ENCODE data around the gene CHD3.

The CHD3 gene

DNA sequence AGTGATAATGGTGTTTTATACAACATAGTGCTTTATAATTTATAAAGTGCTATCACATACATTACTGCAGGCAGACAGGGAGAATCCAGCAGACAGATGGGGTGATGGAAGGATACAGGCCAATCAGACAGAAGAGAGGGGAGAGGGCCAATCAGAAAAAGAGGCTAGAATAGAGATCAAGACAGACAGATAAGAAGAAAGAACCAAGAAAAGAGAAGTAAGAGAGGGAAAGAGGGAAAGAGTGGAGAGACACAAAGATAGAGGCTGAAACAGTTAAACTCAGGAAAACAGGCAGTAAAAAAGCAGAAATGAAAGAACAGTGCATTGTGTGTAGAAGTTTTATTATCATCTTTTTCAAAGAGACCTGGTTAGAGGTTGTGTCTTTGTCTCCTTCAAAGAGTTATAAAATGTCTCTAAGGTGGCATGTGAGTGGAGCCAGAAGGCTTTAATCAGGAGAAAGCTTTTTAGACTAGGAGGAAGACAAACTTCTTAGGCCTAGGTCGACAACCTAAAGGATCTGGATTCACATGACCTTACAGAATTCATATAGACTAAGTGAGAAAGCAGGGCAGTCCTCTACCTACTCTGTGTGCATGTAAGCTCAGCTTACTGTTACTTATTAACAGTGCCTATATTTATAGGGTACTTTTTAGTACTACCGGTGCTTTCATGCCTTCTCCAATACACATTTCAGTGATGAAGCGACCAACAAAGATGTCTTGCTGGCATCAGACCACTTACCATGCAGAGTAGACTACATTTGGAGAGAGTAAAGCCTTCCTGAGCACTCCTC, 8.3 kb upstream of the CHD3 start:
- no peaks in the 10 kb centered on the region for H3K27me3 ChIP-seq (replicated peaks; ENCODE audit: control insufficient read depth, insufficient read depth, low read length)
- no peak overlapping the region for H3K4me3 ChIP-seq (ENCODE audit: low read length)
- H3K9me3 ChIP-seq (ENCODE audit: control insufficient read depth, low read length), result no peaks in the 10 kb centered on the region
- peaks cover 19% of the 10 kb centered on the region for H3K36me3 ChIP-seq (ENCODE audit: control insufficient read depth, insufficient read depth, low read length, severe bottlenecking)
- no peak overlapping the region for H3K9ac ChIP-seq (ENCODE audit: low read length)
- H3K4me1 ChIP-seq (ENCODE audit: control insufficient read depth, insufficient read depth, low read length), result no peaks in the 10 kb centered on the region
- no peak for DNase-seq (ENCODE audit: low read depth)

DNA sequence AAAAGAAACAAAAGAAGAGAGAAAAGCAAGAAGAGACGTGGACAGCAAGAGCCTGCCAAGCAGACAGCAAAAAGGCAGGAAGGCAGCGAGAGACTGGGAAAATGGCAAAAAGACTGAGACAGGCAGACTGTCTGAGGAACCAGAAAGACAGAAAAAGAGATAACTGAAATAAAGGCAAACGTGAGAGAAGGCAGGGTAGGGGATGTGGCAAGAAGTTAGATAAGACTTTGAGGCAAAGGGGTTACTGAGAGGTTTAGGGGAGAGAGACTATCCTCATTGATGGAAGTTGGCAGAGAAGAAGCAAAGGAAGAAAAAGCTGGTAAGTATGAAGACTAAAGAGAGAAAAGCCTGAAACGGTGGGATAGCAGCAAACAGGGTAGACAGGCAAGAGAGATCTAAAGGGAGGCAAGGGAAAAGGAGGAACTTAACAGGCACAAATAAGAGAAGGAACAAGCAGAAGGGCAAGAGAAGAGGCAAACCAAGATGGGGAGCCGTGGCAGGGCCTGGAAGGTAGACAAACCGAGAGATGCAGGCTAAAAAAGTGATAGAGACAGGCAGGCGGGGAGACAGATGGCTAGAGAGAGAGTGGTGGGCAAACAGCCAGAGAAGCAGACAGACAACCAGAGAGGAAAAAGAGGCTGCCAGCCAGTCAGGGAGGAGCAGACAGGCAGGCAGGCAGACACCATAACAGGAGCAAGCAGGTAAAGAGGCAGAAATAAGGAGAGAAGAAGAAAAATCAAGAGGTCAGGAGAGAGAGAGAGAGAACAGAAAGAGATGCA, 7.1 kb upstream of the CHD3 start:
- Histone ChIP-seq H3K36me3 (ENCODE audit: control insufficient read depth, insufficient read depth, low read length, severe bottlenecking) (peaks cover 19% of the 10 kb centered on the region), H3K4me3 (ENCODE audit: low read length) (no peak overlapping the region)

DNA sequence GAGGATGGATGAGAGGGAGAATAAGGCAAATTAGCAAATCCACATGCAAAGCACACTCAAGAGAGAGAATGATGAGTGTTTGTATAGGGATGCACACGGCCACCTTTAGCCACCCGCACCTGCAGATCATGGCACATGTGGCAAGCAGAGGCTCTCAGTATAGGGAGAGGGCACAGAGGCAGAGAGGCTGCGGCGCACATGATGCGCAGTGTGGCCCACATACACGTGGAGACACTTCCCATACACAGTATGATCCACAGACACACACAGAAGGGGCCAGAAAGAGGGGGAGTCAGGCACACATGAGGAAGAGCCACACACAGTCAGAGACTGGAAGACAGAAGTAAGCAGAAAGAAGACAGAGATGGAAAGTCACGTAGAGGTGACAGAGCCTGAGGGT, 6.5 kb upstream of the CHD3 start:
- Histone ChIP-seq H3K4me1 (ENCODE audit: control insufficient read depth, insufficient read depth, low read length) (peaks cover 8% of the 10 kb centered on the region), H3K27me3 (replicated peaks; ENCODE audit: control insufficient read depth, insufficient read depth, low read length) (no peaks in the 10 kb centered on the region), H3K9ac (ENCODE audit: low read length) (no peak overlapping the region), H3K4me3 (ENCODE audit: low read length) (no peak overlapping the region), H3K36me3 (ENCODE audit: control insufficient read depth, insufficient read depth, low read length, severe bottlenecking) (peaks cover 19% of the 10 kb centered on the region), H3K9me3 (ENCODE audit: control insufficient read depth, low read length) (no peaks in the 10 kb centered on the region)
- DNase-seq (ENCODE audit: low read depth), result no peak

More for the DNA sequence above, 7.1 kb upstream of the CHD3 start:
- Histone ChIP-seq H3K4me1 (ENCODE audit: control insufficient read depth, insufficient read depth, low read length) (peaks cover 2% of the 10 kb centered on the region), H3K27me3 (replicated peaks; ENCODE audit: control insufficient read depth, insufficient read depth, low read length) (no peaks in the 10 kb centered on the region), H3K9me3 (ENCODE audit: control insufficient read depth, low read length) (no peaks in the 10 kb centered on the region), H3K9ac (ENCODE audit: low read length) (no peak overlapping the region)
- DNase-seq (ENCODE audit: low read depth), result no peak

DNA sequence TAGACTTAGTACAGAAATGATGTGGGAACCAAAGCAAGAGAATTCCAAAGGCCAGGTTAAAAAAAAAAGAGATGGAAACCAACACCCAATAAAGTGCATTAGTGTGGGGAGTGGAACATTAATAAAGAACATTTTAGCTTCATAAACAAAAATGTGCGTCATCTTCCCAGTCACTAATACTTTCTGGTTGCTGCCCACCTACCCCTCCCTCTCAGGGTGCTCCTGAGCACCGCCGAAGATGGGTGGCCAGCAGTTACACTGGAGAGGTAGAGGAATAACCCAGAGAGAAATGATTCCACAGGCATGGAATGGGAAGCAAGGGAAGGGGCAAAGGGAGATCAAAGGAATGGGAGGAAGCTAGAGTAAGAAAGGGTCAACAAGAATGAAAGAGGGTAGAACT, 6.0 kb upstream of the CHD3 start:
- no peaks in the 10 kb centered on the region for H3K9me3 ChIP-seq (ENCODE audit: control insufficient read depth, low read length)
- DNase-seq (ENCODE audit: low read depth), result no peak
- no peak overlapping the region for H3K4me3 ChIP-seq (ENCODE audit: low read length)
- H3K36me3 ChIP-seq (ENCODE audit: control insufficient read depth, insufficient read depth, low read length, severe bottlenecking), result peaks cover 19% of the 10 kb centered on the region
- H3K27me3 ChIP-seq (replicated peaks; ENCODE audit: control insufficient read depth, insufficient read depth, low read length), result no peaks in the 10 kb centered on the region
- H3K9ac ChIP-seq (ENCODE audit: low read length), result no peak overlapping the region
- peaks cover 12% of the 10 kb centered on the region for H3K4me1 ChIP-seq (ENCODE audit: control insufficient read depth, insufficient read depth, low read length)

- peaks cover 19% of the 10 kb centered on the region for H3K36me3 ChIP-seq (ENCODE audit: control insufficient read depth, insufficient read depth, low read length, severe bottlenecking)
- peak; percentile 62 for DNase-seq (ENCODE audit: low read depth)
- no peaks in the 10 kb centered on the region for H3K9me3 ChIP-seq (ENCODE audit: control insufficient read depth, low read length)
- peaks cover 23% of the 10 kb centered on the region for H3K4me1 ChIP-seq (ENCODE audit: control insufficient read depth, insufficient read depth, low read length)
- H3K27me3 ChIP-seq (replicated peaks; ENCODE audit: control insufficient read depth, insufficient read depth, low read length), result no peaks in the 10 kb centered on the region
- H3K4me3 ChIP-seq (ENCODE audit: low read length), result peak overlapping the region; percentile 77
- peak overlapping the region; percentile 84 for H3K9ac ChIP-seq (ENCODE audit: low read length)
These were observed 4.7 kb upstream of the CHD3 start for GRCh38 chr17:7883781-7884386.

GRCh38 chr17:7884581-7885366, 3.8 kb upstream of the CHD3 start:
- peaks cover 16% of the 10 kb centered on the region for H3K36me3 ChIP-seq (ENCODE audit: control insufficient read depth, insufficient read depth, low read length, severe bottlenecking)
- peak overlapping the region; percentile 88 for H3K9ac ChIP-seq (ENCODE audit: low read length)
- H3K4me1 ChIP-seq (ENCODE audit: control insufficient read depth, insufficient read depth, low read length), result peaks cover 32% of the 10 kb centered on the region
- peak overlapping the region; percentile 89 for H3K4me3 ChIP-seq (ENCODE audit: low read length)
- no peaks in the 10 kb centered on the region for H3K9me3 ChIP-seq (ENCODE audit: control insufficient read depth, low read length)
- H3K27me3 ChIP-seq (replicated peaks; ENCODE audit: control insufficient read depth, insufficient read depth, low read length), result no peaks in the 10 kb centered on the region
- peak; percentile 42 for DNase-seq (ENCODE audit: low read depth)

- peaks cover 10% of the 10 kb centered on the region for H3K36me3 ChIP-seq (ENCODE audit: control insufficient read depth, insufficient read depth, low read length, severe bottlenecking)
- peak overlapping the region; percentile 89 for H3K4me3 ChIP-seq (ENCODE audit: low read length)
- no peaks in the 10 kb centered on the region for H3K27me3 ChIP-seq (replicated peaks; ENCODE audit: control insufficient read depth, insufficient read depth, low read length)
- peaks cover 37% of the 10 kb centered on the region for H3K4me1 ChIP-seq (ENCODE audit: control insufficient read depth, insufficient read depth, low read length)
- H3K9me3 ChIP-seq (ENCODE audit: control insufficient read depth, low read length), result no peaks in the 10 kb centered on the region
- H3K9ac ChIP-seq (ENCODE audit: low read length), result peak overlapping the region; percentile 88
- DNase-seq (ENCODE audit: low read depth), result peak; percentile 61
These were observed 3.0 kb upstream of the CHD3 start for GRCh38 chr17:7885367-7886226.

- no peaks in the 10 kb centered on the region for H3K27me3 ChIP-seq (replicated peaks; ENCODE audit: control insufficient read depth, insufficient read depth, low read length)
- H3K4me3 ChIP-seq (ENCODE audit: low read length), result peak overlapping the region; percentile 89
- peaks cover 37% of the 10 kb centered on the region for H3K4me1 ChIP-seq (ENCODE audit: control insufficient read depth, insufficient read depth, low read length)
- peak overlapping the region; percentile 88 for H3K9ac ChIP-seq (ENCODE audit: low read length)
- H3K9me3 ChIP-seq (ENCODE audit: control insufficient read depth, low read length), result no peaks in the 10 kb centered on the region
- peaks cover 10% of the 10 kb centered on the region for H3K36me3 ChIP-seq (ENCODE audit: control insufficient read depth, insufficient read depth, low read length, severe bottlenecking)
- peak; percentile 61 for DNase-seq (ENCODE audit: low read depth)
These were observed 2.2 kb upstream of the CHD3 start for GRCh38 chr17:7886227-7887037.

GRCh38 chr17:7887038-7887481, 1.5 kb upstream of the CHD3 start:
- DNase-seq (ENCODE audit: low read depth), result no peak
- peak overlapping the region; percentile 88 for H3K9ac ChIP-seq (ENCODE audit: low read length)
- peaks cover 37% of the 10 kb centered on the region for H3K4me1 ChIP-seq (ENCODE audit: control insufficient read depth, insufficient read depth, low read length)
- H3K4me3 ChIP-seq (ENCODE audit: low read length), result peak overlapping the region; percentile 89
- peaks cover 16% of the 10 kb centered on the region for H3K36me3 ChIP-seq (ENCODE audit: control insufficient read depth, insufficient read depth, low read length, severe bottlenecking)
- H3K27me3 ChIP-seq (replicated peaks; ENCODE audit: control insufficient read depth, insufficient read depth, low read length), result no peaks in the 10 kb centered on the region
- H3K9me3 ChIP-seq (ENCODE audit: control insufficient read depth, low read length), result no peaks in the 10 kb centered on the region

Data from adipocyte (in vitro differentiated cells).